PC-3 (cell line): Measurements from ENCODE around the gene VWA7.

Source experiments
- CTCF ChIP-seq: fragments of 300-600 bp; sonication (generic); conservative IDR thresholded peaks from 2 replicates; pipeline ENCODE4 v1.5.1; 2017; ENCODE audit warnings: antibody characterized with exemption, low read depth, mild to moderate bottlenecking, low read length
- EZH2 ChIP-seq: fragments of 300-600 bp; sonication (generic); IDR thresholded peaks from one replicate; pipeline ENCODE4 v1.6.1; 2017; ENCODE audit warnings: antibody characterized with exemption, mild to moderate bottlenecking, low read length; ENCODE audit not compliant: unreplicated experiment

- TF ChIP-seq CTCF (no peak), EZH2 (no peak)
Observed at GRCh38 chr6:31792090-31792374, 14.9 kb upstream of the VWA7 start.
